Measurements from ENCODE around the gene FAXC.

The FAXC gene

GRCh38 chr6:99295276-99295675, 54.2 kb downstream of the FAXC start:
- no peak overlapping the region for H3K4me3 ChIP-seq (replicated peaks in 1 of 2; ENCODE audit: low read depth in 2 of 2, low read length in 2 of 2)
- TF ChIP-seq CTCF (IDR thresholded peaks at IDR 0.05; ENCODE audit: low read depth, low read length), result no peak
- no peak for DNase-seq (ENCODE audit: low read depth in 2 of 2)

GRCh38 chr6:99294786-99295185, 54.7 kb downstream of the FAXC start:
- TF ChIP-seq CTCF (IDR thresholded peaks at IDR 0.05; ENCODE audit: low read depth, low read length), result no peak
- no peak overlapping the region for H3K4me3 ChIP-seq (replicated peaks in 1 of 2; ENCODE audit: low read depth in 2 of 2, low read length in 2 of 2)
- no peak for DNase-seq (ENCODE audit: low read depth in 2 of 2)

- DNase-seq (ENCODE audit: low read depth in 2 of 2), result no peak
- H3K4me3 ChIP-seq (replicated peaks in 1 of 2; ENCODE audit: low read depth in 2 of 2, low read length in 2 of 2), result no peak overlapping the region
- no peak for TF ChIP-seq CTCF (IDR thresholded peaks at IDR 0.05; ENCODE audit: low read depth, low read length)
Measured at GRCh38 chr6:99289701-99290100, 59.8 kb downstream of the FAXC start.

- H3K4me3 ChIP-seq (replicated peaks in 1 of 2; ENCODE audit: low read depth in 2 of 2, low read length in 2 of 2), result no peak overlapping the region
- no peak for TF ChIP-seq CTCF (IDR thresholded peaks at IDR 0.05; ENCODE audit: low read depth, low read length)
- DNase-seq (ENCODE audit: low read depth in 2 of 2), result no peak
Measured at GRCh38 chr6:99288668-99289067, 60.8 kb downstream of the FAXC start.

- no peak overlapping the region for H3K4me3 ChIP-seq (replicated peaks in 1 of 2; ENCODE audit: low read depth in 2 of 2, low read length in 2 of 2)
- DNase-seq (ENCODE audit: low read depth in 2 of 2), result no peak
- TF ChIP-seq CTCF (IDR thresholded peaks at IDR 0.05; ENCODE audit: low read depth, low read length), result no peak
Measured at GRCh38 chr6:99287523-99287922, 62.0 kb downstream of the FAXC start.

- no peak for TF ChIP-seq CTCF (IDR thresholded peaks at IDR 0.05; ENCODE audit: low read depth, low read length)
- H3K4me3 ChIP-seq (replicated peaks in 1 of 2; ENCODE audit: low read depth in 2 of 2, low read length in 2 of 2), result no peak overlapping the region
- no peak for DNase-seq (ENCODE audit: low read depth in 2 of 2)
Measured at GRCh38 chr6:99285881-99286280, 63.6 kb downstream of the FAXC start.

GRCh38 chr6:99282479-99283062, 66.9 kb downstream of the FAXC start:
- peak; percentile 35 to 36 for DNase-seq (ENCODE audit: low read depth in 2 of 2)
- peak; percentile 46 for TF ChIP-seq CTCF (IDR thresholded peaks at IDR 0.05; ENCODE audit: low read depth, low read length)
- H3K4me3 ChIP-seq (replicated peaks in 1 of 2; ENCODE audit: low read depth in 2 of 2, low read length in 2 of 2), result no peak overlapping the region

Data from cardiac fibroblast (primary cell).